ENCODE data around the gene DNAAF9. TPM values are rescaled to one million over a fixed set of nuclear protein-coding genes. Genes with fewer than 3 reads are reported as not detected.

The DNAAF9 gene
- total RNA-seq, 4 donors from 2014 or later = 42.3 to 56.6 (median 46.3) TPM

GRCh38 chr20:3413393-3413889, 6.0 kb upstream of the DNAAF9 start:
- H3K4me3 ChIP-seq = no peak overlapping the region
- no peaks in the 10 kb centered on the region for H3K9me3 ChIP-seq
- no peak for DNase-seq
- no peak for ATAC-seq
- no peak for TF ChIP-seq POLR2A (IDR thresholded peaks at IDR 0.05)
- TF ChIP-seq CTCF (IDR thresholded peaks at IDR 0.05 in 4 of 5, conservative IDR thresholded peaks at IDR 0.05 in 1 of 5) = no peak
- intact Hi-C loops (cut with DNase I; ENCODE audit: low total_unique reads) (no loop called here), in situ Hi-C loops (cut with MboI; ENCODE audit: low sequenced_read_pairs in 4 of 4) (no loop called here)
- peaks cover 0 to 3% of the 10 kb centered on the region in 2 donors for H3K4me1 ChIP-seq
- no peak overlapping the region for H3K27ac ChIP-seq
- no peaks in the 10 kb centered on the region for H3K36me3 ChIP-seq
- no peaks in the 10 kb centered on the region for H3K27me3 ChIP-seq

- Histone ChIP-seq H3K4me3 (no peak overlapping the region), H3K9me3 (no peaks in the 10 kb centered on the region), H3K27ac (no peak overlapping the region), H3K27me3 (no peaks in the 10 kb centered on the region), H3K4me1 (peaks cover 0 to 7% of the 10 kb centered on the region in 2 donors), H3K36me3 (no peaks in the 10 kb centered on the region)
- DNase-seq = no peak
- in situ Hi-C loops (cut with MboI; ENCODE audit: low sequenced_read_pairs in 4 of 4) = no loop called here
- intact Hi-C loops (cut with DNase I; ENCODE audit: low total_unique reads) = no loop called here
- ATAC-seq = no peak
- TF ChIP-seq CTCF (IDR thresholded peaks at IDR 0.05 in 4 of 5, conservative IDR thresholded peaks at IDR 0.05 in 1 of 5) (no peak), POLR2A (IDR thresholded peaks at IDR 0.05) (no peak)
Measured at GRCh38 chr20:3412600-3413392, 5.3 kb upstream of the DNAAF9 start.

GRCh38 chr20:3410464-3410863, 3.0 kb upstream of the DNAAF9 start:
- TF ChIP-seq CTCF (IDR thresholded peaks at IDR 0.05 in 4 of 5, conservative IDR thresholded peaks at IDR 0.05 in 1 of 5) = no peak
- no peak for TF ChIP-seq POLR2A (IDR thresholded peaks at IDR 0.05)
- Histone ChIP-seq H3K36me3 (no peaks in the 10 kb centered on the region), H3K9me3 (no peaks in the 10 kb centered on the region), H3K27ac (no peak overlapping the region), H3K27me3 (no peaks in the 10 kb centered on the region), H3K4me3 (no peak overlapping the region), H3K4me1 (peaks cover 0 to 11% of the 10 kb centered on the region in 2 donors)
- ATAC-seq = no peak
- in situ Hi-C loops (cut with MboI; ENCODE audit: low sequenced_read_pairs in 4 of 4) (no loop called here), intact Hi-C loops (cut with DNase I; ENCODE audit: low total_unique reads) (no loop called here)
- no peak for DNase-seq

- Histone ChIP-seq H3K27ac (peak overlapping the region in 2 of 4 donors; percentile 82 to 84), H3K4me1 (peaks cover 4 to 11% of the 10 kb centered on the region in 2 donors), H3K27me3 (no peaks in the 10 kb centered on the region), H3K36me3 (no peaks in the 10 kb centered on the region), H3K4me3 (peak overlapping the region in 3 of 4 donors; percentile 68 to 86 (median 80)), H3K9me3 (no peaks in the 10 kb centered on the region)
- in situ Hi-C loops (cut with MboI; ENCODE audit: low sequenced_read_pairs in 4 of 4) (no loop called here), intact Hi-C loops (cut with DNase I; ENCODE audit: low total_unique reads) (loop anchor here (5.0 to 10.0 kb wide), 5 partner anchors 255 to 1307 kb away; partner anchors contain the start of genes ADISSP, FASTKD5, PTPRA and SNRPB)
- ATAC-seq (no peak), DNase-seq (no peak)
- no peak for TF ChIP-seq CTCF (IDR thresholded peaks at IDR 0.05 in 4 of 5, conservative IDR thresholded peaks at IDR 0.05 in 1 of 5)
- TF ChIP-seq POLR2A (IDR thresholded peaks at IDR 0.05) = no peak
Measured at GRCh38 chr20:3409417-3409816, 1.9 kb upstream of the DNAAF9 start.

Data from gastrocnemius medialis (tissue), 4 donors.